ENCODE data around the gene MAP4K4.

Gene MAP4K4

GRCh38 chr2:101815739-101816391, 118.4 kb downstream of the MAP4K4 start:
- no peak for DNase-seq (ENCODE audit: low read depth in 2 of 2)

GRCh38 chr2:101816598-101816997, 119.1 kb downstream of the MAP4K4 start:
- no peak for DNase-seq (ENCODE audit: low read depth in 2 of 2)

- no peak for DNase-seq (ENCODE audit: low read depth in 2 of 2)
These were observed 120.0 kb downstream of the MAP4K4 start for GRCh38 chr2:101817481-101817880.

- DNase-seq (ENCODE audit: low read depth in 2 of 2) = no peak
These were observed 121.3 kb downstream of the MAP4K4 start for GRCh38 chr2:101818531-101819451.

- DNase-seq (ENCODE audit: low read depth in 2 of 2) = no peak
These were observed 123.0 kb downstream of the MAP4K4 start for GRCh38 chr2:101820519-101820918.

GRCh38 chr2:101821059-101821805, 123.7 kb downstream of the MAP4K4 start:
- no peak for DNase-seq (ENCODE audit: low read depth in 2 of 2)

- no peak for DNase-seq (ENCODE audit: low read depth in 2 of 2)
These were observed 124.4 kb downstream of the MAP4K4 start for GRCh38 chr2:101821828-101822458.

- peak in 1 of 2 experiments; percentile 50 for DNase-seq (ENCODE audit: low read depth in 2 of 2)
These were observed 125.9 kb downstream of the MAP4K4 start for GRCh38 chr2:101823347-101823791.

- no peak for DNase-seq (ENCODE audit: low read depth in 2 of 2)
These were observed 126.4 kb downstream of the MAP4K4 start for GRCh38 chr2:101823859-101824258.

- no peak for DNase-seq (ENCODE audit: low read depth in 2 of 2)
These were observed 129.2 kb downstream of the MAP4K4 start for GRCh38 chr2:101826716-101827115.

GRCh38 chr2:101827246-101827645, 129.7 kb downstream of the MAP4K4 start:
- peak; percentile 57 to 58 for DNase-seq (ENCODE audit: low read depth in 2 of 2)

GRCh38 chr2:101828257-101828656, 130.8 kb downstream of the MAP4K4 start:
- DNase-seq (ENCODE audit: low read depth in 2 of 2) = no peak

GRCh38 chr2:101828673-101829334, 131.3 kb downstream of the MAP4K4 start:
- DNase-seq (ENCODE audit: low read depth in 2 of 2) = no peak

GRCh38 chr2:101829429-101829828, 131.9 kb downstream of the MAP4K4 start:
- DNase-seq (ENCODE audit: low read depth in 2 of 2) = no peak

GRCh38 chr2:101830146-101830545, 132.6 kb downstream of the MAP4K4 start:
- DNase-seq (ENCODE audit: low read depth in 2 of 2) = no peak

GRCh38 chr2:101830555-101830954, 133.0 kb downstream of the MAP4K4 start:
- DNase-seq (ENCODE audit: low read depth in 2 of 2) = no peak

GRCh38 chr2:101831351-101831865, 133.9 kb downstream of the MAP4K4 start:
- DNase-seq (ENCODE audit: low read depth in 2 of 2) = peak in 1 of 2 experiments; percentile 35

GRCh38 chr2:101832114-101832513, 134.6 kb downstream of the MAP4K4 start:
- no peak for DNase-seq (ENCODE audit: low read depth in 2 of 2)

- no peak for DNase-seq (ENCODE audit: low read depth in 2 of 2)
These were observed 136.5 kb downstream of the MAP4K4 start for GRCh38 chr2:101833890-101834523.

GRCh38 chr2:101837354-101837753, 139.8 kb downstream of the MAP4K4 start:
- no peak for DNase-seq (ENCODE audit: low read depth in 2 of 2)
